Measurements from ENCODE around the gene NDUFA11.

NDUFA11 gene

DNA sequence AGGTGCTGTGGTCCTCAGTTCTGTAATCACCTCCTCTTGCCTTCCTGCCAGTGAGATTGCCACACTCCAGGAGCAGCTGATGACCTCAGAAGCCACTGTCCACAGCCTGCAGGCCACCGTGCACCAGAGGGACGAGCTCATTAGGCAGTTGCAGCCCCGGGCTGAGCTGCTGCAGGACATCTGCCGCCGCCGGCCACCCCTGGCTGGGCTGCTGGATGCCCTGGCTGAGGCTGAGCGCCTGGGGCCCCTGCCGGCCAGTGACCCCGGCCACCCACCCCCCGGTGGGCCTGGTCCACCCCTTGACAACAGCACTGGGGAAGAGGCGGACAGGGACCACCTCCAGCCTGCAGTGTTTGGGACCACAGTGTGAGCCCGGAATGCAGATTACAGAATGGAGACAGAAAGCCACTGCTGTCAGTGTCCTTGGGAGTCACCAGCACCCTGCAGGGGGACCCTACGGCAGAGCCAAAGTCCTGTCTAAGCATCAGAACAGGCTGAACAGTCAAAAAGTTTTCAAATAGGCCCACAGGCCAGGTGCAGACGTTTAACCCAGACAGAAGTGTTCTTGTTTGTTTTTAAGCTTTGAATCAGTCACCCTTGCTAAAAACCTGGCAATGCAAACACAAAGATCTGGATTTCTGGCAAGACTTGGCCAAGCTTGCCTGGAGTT, 5.3 kb upstream of the NDUFA11 start:
- CTCF ChIA-PET: no interaction called here
- DNase-seq: no peak
- Mint-ChIP-seq H3K27me3 (no peaks in the 10 kb centered on the region), H3K4me1 (peaks cover 12% of the 10 kb centered on the region), H3K9me3 (no peaks in the 10 kb centered on the region), H3K36me3 (peaks cover 4% of the 10 kb centered on the region), H3K4me3 (no peak overlapping the region), H3K27ac (no peak overlapping the region)

DNA sequence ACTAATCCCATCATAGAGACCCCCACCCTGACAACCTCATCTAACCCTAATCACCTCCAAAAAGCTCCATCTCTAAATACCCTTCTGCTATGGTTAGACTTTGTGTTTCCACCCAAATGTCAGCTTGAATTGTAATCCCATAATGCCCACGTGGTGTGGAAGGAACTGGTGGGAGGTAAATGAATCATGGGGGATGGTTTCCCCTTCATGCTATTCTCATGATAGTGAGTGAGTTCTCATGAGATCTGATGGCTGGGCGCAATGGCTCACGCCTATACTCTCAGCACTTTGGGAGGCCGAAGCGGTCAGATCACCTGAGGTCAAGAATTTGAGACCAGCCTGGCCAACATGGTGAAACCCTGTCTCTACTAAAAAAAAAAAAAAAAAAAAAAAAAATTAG, 3.7 kb upstream of the NDUFA11 start:
- H3K36me3 Mint-ChIP-seq: peaks cover 10% of the 10 kb centered on the region
- peaks cover 21% of the 10 kb centered on the region for H3K4me1 Mint-ChIP-seq
- no peak for DNase-seq
- H3K27me3 Mint-ChIP-seq: no peaks in the 10 kb centered on the region
- CTCF ChIA-PET: interaction anchor here (0.9 kb wide), 1 partner anchor 103 kb away, joined by 5 read pairs; the partner anchor contains the start of gene NRTN
- H3K9me3 Mint-ChIP-seq: no peaks in the 10 kb centered on the region
- peak overlapping the region; percentile 16 for H3K27ac Mint-ChIP-seq
- H3K4me3 Mint-ChIP-seq: peak overlapping the region; percentile 43

DNA sequence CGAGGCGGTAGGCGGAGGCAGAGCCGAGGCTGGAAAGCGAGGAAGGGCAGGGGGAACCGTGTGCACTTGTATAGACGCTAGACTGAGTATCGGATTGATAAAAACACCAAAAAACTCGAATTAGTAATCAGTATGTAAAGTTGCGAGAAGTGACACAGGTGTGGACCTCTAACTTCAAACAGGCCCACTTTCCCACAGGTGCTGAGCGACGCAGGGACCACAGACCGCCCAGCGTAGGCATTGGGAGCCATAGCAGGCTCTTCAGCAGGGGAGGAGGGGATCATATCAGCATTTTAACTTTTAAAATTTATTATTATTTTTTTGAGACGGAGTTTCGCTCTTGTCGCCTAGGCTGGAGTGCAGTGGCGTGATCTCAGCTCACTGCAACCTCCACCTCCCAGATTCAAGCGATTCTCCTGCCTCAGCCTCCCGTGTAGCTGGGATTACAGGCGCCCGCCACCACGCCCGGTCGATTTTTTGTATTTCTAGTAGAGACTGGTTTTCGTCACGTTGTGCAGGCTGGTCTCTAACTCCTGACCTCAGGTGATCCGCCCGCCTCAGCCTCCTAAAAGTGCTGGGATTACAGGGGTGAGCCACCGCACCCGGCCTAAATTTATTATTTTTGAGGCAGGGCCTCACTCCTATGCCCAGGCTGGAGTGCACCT, 1.7 kb upstream of the NDUFA11 start:
- Mint-ChIP-seq H3K9me3 (no peaks in the 10 kb centered on the region), H3K4me1 (peaks cover 32% of the 10 kb centered on the region), H3K27me3 (no peaks in the 10 kb centered on the region), H3K4me3 (peak overlapping the region; percentile 91), H3K27ac (peak overlapping the region; percentile 78), H3K36me3 (peaks cover 16% of the 10 kb centered on the region)
- no peak for DNase-seq
- CTCF ChIA-PET: interaction anchor here (3.1 to 4.3 kb wide), 2 partner anchors 101 to 117 kb away, joined by 13 to 22 read pairs; partner anchors contain the start of gene NRTN

DNA sequence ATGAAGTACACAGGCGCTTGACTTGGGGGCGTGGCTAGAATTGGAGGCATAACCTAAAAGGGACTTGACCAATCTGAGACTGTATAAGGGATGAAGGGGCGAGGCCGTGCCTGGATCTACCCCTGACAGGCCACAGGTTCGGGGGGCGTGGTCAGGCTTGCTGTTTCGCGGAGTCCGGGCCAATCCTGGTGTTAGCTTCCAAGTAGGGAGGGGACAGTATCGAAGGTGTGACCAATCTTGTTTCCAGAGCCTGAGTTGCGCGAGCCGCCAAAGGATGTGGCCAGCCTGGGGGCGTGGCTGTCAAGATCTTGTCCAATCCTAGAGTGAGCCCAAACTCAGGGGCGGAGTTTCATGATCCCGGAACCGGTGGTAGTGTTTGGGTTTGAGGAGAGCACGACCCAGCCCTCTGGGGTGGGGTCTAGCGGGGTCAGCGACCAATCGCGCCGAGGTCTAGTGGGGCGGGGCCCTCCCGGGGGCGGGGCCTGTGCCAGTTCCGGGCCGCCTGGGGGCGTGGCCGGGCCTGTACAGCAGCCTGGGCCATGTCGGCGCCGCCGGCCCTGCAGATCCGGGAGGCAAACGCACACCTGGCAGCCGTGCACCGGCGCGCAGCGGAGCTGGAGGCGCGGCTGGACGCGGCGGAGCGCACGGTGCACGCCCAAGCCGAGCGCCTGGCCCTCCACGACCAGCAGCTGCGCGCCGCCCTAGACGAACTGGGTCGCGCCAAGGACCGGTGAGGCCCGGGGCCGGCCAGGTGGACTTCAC, 943 bp upstream of the NDUFA11 start, which contains the start of gene VMAC:
Gene VMAC (plus strand): TSS at position 521 of the 762 bp plus-strand sequence. CDS start 19 bp downstream, at position 540.
- Mint-ChIP-seq H3K27ac (peak within 1 kb of the TSS; percentile 100), H3K4me3 (peak within 1 kb of the TSS; percentile 91), H3K4me1 (peaks cover 35% of the 10 kb centered on the region), H3K27me3 (no peaks in the 10 kb centered on the region), H3K36me3 (peaks cover 17% of the 10 kb centered on the region), H3K9me3 (no peaks in the 10 kb centered on the region)
- peak; percentile 100 for DNase-seq
- CTCF ChIA-PET: interaction anchor here (0.9 to 4.3 kb wide), 4 partner anchors 64 to 118 kb away, joined by 3 to 22 read pairs (median 8); partner anchors contain the start of gene NRTN

DNA sequence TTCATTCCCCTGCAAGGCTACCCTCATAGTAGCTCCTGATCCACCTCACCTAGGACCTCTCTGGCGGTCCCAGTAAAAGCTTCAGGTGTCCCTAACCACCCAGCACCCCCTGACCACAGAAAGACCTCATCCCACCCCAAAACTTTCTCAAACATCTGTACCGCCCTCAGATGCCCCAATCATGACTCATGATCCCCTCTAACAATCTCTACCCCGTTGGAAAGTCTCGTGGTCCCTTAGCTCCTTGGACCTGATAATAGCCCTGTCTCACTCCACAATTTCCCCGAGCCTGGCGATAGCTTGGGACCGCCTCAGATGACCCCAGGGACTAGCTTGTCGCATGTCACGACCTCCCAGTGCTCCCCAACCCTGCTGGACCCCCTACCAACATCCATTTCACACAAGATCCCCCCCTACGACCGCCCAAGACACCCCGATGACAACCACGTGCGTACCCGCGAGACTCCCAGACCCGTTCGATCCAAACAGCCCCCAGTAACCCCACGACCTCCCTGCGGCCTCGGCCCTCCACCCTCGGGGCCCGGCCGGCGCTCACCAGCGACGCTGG, 450 bp downstream of the NDUFA11 start:
- CTCF ChIA-PET: interaction anchor here (1.1 to 4.3 kb wide), 3 partner anchors 95 to 119 kb away, joined by 3 to 22 read pairs (median 13); partner anchors contain the start of gene NRTN
- Mint-ChIP-seq H3K4me1 (peaks cover 35% of the 10 kb centered on the region), H3K36me3 (peaks cover 17% of the 10 kb centered on the region), H3K4me3 (peak overlapping the region; percentile 91), H3K27ac (peak overlapping the region; percentile 100), H3K9me3 (no peaks in the 10 kb centered on the region), H3K27me3 (no peaks in the 10 kb centered on the region)
- peak; percentile 25 for DNase-seq

DNA sequence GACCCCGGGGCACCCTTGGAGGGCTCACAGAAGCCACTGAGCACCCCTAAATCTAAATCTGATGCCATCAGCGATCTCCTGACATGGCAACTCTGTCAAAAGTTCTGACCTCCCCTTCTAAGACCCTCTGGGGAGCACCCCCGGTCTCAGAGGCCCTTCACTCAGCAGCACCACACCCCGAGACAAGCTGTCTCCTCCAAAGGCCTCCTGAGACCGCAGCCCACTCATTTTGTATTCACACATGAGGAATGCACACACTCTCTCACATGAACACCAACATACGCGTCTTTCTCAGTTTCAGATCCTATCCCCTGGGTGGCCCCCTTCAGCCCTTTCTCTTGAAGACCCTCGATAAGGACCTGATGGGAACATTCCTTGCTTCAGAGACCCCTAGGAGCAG, 2.6 kb downstream of the NDUFA11 start:
- Mint-ChIP-seq H3K4me3 (peak overlapping the region; percentile 12), H3K4me1 (peaks cover 25% of the 10 kb centered on the region), H3K9me3 (no peaks in the 10 kb centered on the region), H3K36me3 (peaks cover 16% of the 10 kb centered on the region), H3K27me3 (no peaks in the 10 kb centered on the region), H3K27ac (no peak overlapping the region)
- DNase-seq: no peak
- CTCF ChIA-PET: interaction anchor here (1.3 kb wide), 1 partner anchor 72 kb away, joined by 5 read pairs; no protein-coding TSS in a partner anchor

DNA sequence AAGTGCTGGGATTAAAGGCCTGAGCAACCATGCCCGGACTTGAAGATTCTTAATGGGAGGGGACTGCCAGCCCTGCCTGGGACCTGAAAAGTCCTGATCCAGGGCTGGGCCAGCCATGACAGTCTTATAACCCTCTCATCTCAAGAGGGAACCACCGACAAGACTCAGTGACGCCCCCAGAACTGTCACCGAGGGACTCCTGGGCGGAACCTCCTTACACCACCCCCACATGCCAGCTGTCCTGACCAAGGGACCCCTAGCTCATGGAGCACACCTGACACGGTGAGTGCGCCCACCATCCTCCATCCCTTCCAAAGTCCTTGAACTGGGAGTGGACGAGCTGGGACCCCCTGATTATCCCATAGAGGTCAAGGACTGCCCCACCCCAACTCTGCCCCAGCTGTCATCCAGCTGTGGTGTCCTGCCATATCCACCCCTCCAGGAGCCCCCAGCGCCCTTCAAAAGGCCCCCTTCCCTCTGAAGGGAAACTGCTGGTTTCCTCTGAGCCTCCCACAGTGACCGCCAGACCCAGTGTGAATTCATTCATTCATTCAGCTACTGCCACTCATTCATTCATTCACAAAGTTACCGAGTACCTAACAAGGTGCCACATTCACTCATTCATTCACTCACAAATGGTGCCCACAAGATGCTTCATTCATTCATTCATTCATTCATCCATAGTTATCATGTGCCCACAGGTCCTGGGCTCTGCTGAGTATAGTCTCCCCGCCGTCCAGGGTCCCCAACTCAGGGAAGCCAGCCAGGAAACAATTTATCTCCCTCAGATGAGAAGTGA, 3.7 kb downstream of the NDUFA11 start:
- Mint-ChIP-seq H3K27ac (peak overlapping the region; percentile 52), H3K36me3 (peaks cover 19% of the 10 kb centered on the region), H3K4me3 (no peak overlapping the region), H3K9me3 (no peaks in the 10 kb centered on the region), H3K27me3 (no peaks in the 10 kb centered on the region), H3K4me1 (peaks cover 22% of the 10 kb centered on the region)
- DNase-seq: no peak
- CTCF ChIA-PET: interaction anchor here (1.1 to 1.3 kb wide), 2 partner anchors 71 to 96 kb away, joined by 5 to 7 read pairs; no protein-coding TSS in a partner anchor

DNA sequence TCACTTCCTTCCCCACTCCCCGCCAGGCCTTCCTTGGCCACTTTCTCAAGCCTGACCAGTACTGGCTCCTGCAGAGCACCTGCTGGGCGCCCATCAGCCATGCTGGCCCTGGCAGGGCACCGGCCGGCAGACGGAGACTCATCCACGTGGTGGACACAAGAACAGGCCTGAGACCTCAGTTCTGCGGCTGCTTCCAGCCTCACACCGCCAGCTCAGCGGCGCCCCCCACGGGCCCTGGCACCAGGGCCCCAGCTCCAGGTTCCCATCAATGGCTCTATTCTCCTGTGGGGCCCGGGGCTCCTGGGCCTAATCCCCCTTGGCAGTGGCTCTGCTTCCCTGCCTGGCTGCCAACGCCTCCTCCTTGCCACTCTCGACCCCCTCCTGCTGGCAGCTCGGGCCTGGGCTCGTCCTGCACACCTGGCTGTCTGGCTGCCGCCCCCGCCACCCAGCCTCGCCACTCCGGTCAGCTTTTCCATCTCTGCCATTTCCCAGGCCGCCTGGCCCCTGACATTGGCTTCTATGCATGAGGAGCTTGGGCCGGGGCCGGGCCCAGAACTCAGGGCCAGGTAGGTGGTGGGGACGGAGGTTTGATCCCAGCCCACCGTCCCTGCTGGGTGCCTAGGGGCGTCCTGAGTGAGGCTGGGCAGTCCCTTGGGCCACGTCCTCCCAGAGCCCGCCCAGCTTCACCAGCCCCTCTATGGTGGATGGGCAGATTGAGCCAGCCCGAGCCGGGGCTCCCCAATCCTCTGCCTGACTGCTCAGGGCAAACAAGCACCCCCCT, 6.2 kb downstream of the NDUFA11 start:
- Mint-ChIP-seq H3K4me3 (no peak overlapping the region), H3K4me1 (peaks cover 15% of the 10 kb centered on the region), H3K36me3 (peaks cover 12% of the 10 kb centered on the region), H3K27ac (no peak overlapping the region), H3K27me3 (peaks cover under 1% of the 10 kb centered on the region), H3K9me3 (no peaks in the 10 kb centered on the region)
- DNase-seq: no peak
- CTCF ChIA-PET: interaction anchor here (1.0 kb wide), 1 partner anchor 93 kb away, joined by 3 read pairs; no protein-coding TSS in a partner anchor

DNA sequence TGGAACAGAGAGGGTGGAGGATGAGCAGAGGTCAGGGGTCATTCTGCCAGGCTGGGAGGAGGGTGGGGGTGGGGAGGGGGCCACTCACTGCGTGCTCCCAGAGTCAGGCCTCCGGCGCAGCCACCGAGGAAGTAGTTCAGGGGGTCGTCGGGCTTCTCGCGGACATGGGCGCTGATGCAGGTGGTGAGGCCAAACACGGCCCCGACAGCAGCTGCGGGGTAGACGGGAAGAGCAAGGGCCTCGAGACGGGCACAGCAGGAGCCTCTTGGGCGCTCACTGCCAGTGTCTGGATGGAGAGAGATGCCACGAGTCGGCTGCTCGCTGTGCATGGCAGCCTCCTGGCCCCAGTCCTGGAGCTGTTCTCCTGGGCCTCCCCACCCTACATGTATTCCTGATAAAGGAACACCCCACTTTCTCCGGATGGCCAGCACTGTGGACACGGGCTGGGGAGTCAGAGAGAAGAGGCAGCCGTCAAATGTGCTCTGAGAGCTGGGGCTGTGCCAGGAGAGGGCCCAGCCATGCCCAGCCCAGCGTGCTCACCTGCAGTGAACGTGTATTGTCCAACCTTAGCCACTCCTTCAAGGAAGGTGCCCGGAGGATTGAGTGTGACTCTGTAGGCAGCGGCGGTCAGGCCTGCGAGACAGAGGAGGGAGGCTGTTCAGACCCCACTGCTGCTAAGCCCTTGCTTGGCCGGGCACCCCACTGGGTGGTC, 7.1 kb downstream of the NDUFA11 start:
- DNase-seq: no peak
- no peak overlapping the region for H3K27ac Mint-ChIP-seq
- no peak overlapping the region for H3K4me3 Mint-ChIP-seq
- H3K4me1 Mint-ChIP-seq: peaks cover 11% of the 10 kb centered on the region
- peaks cover 7% of the 10 kb centered on the region for H3K27me3 Mint-ChIP-seq
- CTCF ChIA-PET: interaction anchor here (1.0 kb wide), 1 partner anchor 92 kb away, joined by 3 read pairs; no protein-coding TSS in a partner anchor
- H3K9me3 Mint-ChIP-seq: no peaks in the 10 kb centered on the region
- H3K36me3 Mint-ChIP-seq: peaks cover 12% of the 10 kb centered on the region

DNA sequence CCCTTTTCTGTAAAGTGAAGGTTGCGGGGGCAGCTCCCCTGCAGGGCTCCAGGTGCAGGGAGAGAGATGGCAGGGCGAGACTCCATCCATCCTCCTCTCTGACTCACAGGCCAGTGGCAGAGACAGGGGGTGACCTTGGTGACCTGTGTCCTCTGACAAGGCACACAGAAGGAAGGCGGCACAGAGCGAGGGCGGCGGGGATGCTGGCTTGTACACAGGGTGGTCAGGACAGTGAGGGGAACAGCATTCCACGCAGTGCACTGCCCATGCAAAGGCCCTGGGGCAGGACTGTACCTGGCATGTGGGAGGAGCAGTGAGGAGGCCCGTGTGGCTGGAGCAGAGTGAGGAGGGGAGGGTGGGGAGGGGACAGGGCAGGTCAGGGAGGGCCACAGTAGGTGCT, 7.7 kb downstream of the NDUFA11 start:
- peaks cover 11% of the 10 kb centered on the region for H3K27me3 Mint-ChIP-seq
- DNase-seq: no peak
- no peak overlapping the region for H3K4me3 Mint-ChIP-seq
- peaks cover 9% of the 10 kb centered on the region for H3K36me3 Mint-ChIP-seq
- peaks cover 5% of the 10 kb centered on the region for H3K4me1 Mint-ChIP-seq
- CTCF ChIA-PET: no interaction called here
- no peak overlapping the region for H3K27ac Mint-ChIP-seq
- H3K9me3 Mint-ChIP-seq: no peaks in the 10 kb centered on the region

DNA sequence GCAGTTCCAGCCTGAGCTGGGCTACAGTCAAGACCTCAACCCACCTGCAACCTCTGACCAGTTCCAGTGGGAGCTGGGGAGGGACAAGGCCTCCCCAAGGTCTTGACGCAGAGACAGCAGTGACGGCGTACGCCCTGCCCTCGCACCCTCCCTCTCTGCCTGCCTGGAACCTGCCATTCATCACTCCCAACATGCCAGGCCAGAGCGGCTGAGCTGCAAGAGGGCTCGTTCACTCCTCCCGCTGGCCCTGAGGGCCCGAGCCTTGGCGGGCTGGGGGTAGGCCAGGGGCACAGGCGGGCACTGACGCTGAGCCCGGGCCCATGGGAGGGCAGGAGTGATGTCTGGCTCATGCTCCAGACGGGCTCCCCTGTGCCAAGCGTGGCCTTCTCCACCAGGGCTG, 8.2 kb downstream of the NDUFA11 start:
- no peak for DNase-seq
- CTCF ChIA-PET: no interaction called here
- Mint-ChIP-seq H3K9me3 (no peaks in the 10 kb centered on the region), H3K4me1 (peaks cover 4% of the 10 kb centered on the region), H3K4me3 (no peak overlapping the region), H3K36me3 (peaks cover 8% of the 10 kb centered on the region), H3K27ac (no peak overlapping the region), H3K27me3 (peaks cover 11% of the 10 kb centered on the region)

DNA sequence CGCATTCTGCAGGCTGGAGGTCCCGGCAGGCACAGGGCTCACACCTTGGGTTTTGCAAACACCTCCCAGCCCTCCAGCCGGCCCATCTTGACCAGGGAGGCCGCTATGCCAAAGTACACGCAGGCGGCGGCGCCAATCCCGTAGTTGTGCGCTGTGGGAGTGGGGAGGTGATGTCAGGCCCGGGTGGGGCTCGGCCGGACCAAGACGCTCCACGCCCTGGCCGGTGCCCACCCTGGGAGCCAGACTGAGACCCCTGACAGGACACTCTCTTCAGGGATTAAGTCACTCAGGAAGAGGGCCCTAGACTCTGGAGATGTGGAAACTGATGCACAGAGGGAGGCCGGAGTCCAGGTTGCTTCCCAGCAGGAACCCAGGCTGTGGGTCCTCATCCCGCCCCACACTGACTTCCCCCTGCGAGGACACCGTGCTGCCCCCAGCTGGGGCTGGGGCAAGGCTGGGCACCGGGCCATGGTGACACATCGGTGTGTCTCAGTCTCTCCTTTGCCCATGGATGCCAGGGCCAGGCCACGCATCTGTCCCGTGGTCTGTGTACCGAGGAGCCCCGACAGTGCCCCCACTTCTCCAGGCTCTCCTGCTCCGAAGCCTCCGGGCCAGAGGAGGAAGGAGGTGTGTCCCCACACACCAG, 8.8 kb downstream of the NDUFA11 start:
- peaks cover 3% of the 10 kb centered on the region for H3K36me3 Mint-ChIP-seq
- H3K27me3 Mint-ChIP-seq: peaks cover 16% of the 10 kb centered on the region
- no peaks in the 10 kb centered on the region for H3K4me1 Mint-ChIP-seq
- no peaks in the 10 kb centered on the region for H3K9me3 Mint-ChIP-seq
- H3K4me3 Mint-ChIP-seq: no peak overlapping the region
- DNase-seq: no peak
- no peak overlapping the region for H3K27ac Mint-ChIP-seq
- CTCF ChIA-PET: no interaction called here

Data from activated naive CD4-positive, alpha-beta T cell treated with anti-CD3 and anti-CD28 coated beads, Interleukin-2, amount 10 ng/mL, durations not matched to agents 7 days and 5 days (primary cell).